ENCODE measurements around the gene SCAI. TPM values are rescaled to one million over a fixed set of nuclear protein-coding genes. Genes with fewer than 3 reads are reported as not detected.
"Not testable (repeated sequence)": the region's sequence is repeated elsewhere in the genome, so short reads cannot be mapped to it uniquely, and the experiment has no call there.

Gene SCAI
- total RNA-seq, 1 experiment from 2014 or later: 4.7 TPM

GRCh38 chr9:124968238-124968637 is 175.1 kb downstream of the SCAI start:
- TF ChIP-seq CTCF (IDR thresholded peaks at IDR 0.05) (no peak), POLR2AphosphoS5 (IDR thresholded peaks at IDR 0.05; ENCODE audit: low read depth, low read length) (no peak), REST (IDR thresholded peaks at IDR 0.05; ENCODE audit: insufficient read depth in 1 of 2, low read depth in 2 of 2, low read length in 1 of 2) (no peak), SIN3A (IDR thresholded peaks at IDR 0.05; ENCODE audit: borderline replicate concordance, insufficient read depth, low read depth, low read length) (no peak), TCF7L2 (IDR thresholded peaks at IDR 0.05; ENCODE audit: low read depth, low read length) (no peak)
- intact Hi-C loops (cut with micrococcal nuclease; ENCODE audit: unreplicated experiment): no loop called here
- no TSS peak for BruUV-seq (replicated peaks)
- in situ Hi-C loops (cut with HindIII; ENCODE audit: low pct_unique_long_range_greater_than_20kb, low sequenced_read_pairs): no loop called here
- CTCF ChIA-PET: no interaction called here
- no peak for ATAC-seq
- H3K36me3 ChIP-seq (ENCODE audit: control insufficient read depth, insufficient read depth, low read length): no peaks in the 10 kb centered on the region
- no peaks in the 10 kb centered on the region for H3K27me3 ChIP-seq (ENCODE audit: control insufficient read depth, insufficient read depth, low read length)
- POLR2A ChIA-PET: no interaction called here
- no peak overlapping the region for H3K4me3 ChIP-seq (ENCODE audit: low read depth in 2 of 2, low read length in 2 of 2)
- no peak overlapping the region for H3K27ac ChIP-seq (ENCODE audit: low read length)
- H3K4me1 ChIP-seq (ENCODE audit: control insufficient read depth, insufficient read depth, low read length): no peaks in the 10 kb centered on the region
- H3K9me3 ChIP-seq (ENCODE audit: control insufficient read depth, insufficient read depth, low read depth, low read length): no peaks in the 10 kb centered on the region
- no peak for DNase-seq (ENCODE audit: low read depth, low spot score)

- BruUV-seq (replicated peaks); H3K4me1 ChIP-seq (ENCODE audit: control insufficient read depth, insufficient read depth, low read length); H3K36me3 ChIP-seq (ENCODE audit: control insufficient read depth, insufficient read depth, low read length); H3K27ac ChIP-seq (ENCODE audit: low read length); DNase-seq (ENCODE audit: low read depth, low spot score); H3K27me3 ChIP-seq (ENCODE audit: control insufficient read depth, insufficient read depth, low read length); H3K9me3 ChIP-seq (ENCODE audit: control insufficient read depth, insufficient read depth, low read depth, low read length); in situ Hi-C loops (cut with HindIII; ENCODE audit: low pct_unique_long_range_greater_than_20kb, low sequenced_read_pairs); intact Hi-C loops (cut with micrococcal nuclease; ENCODE audit: unreplicated experiment); ATAC-seq; H3K4me3 ChIP-seq (ENCODE audit: low read depth in 2 of 2, low read length in 2 of 2): not testable (repeated sequence)
- CTCF ChIA-PET: interaction anchor here (0.6 kb wide), 1 partner anchor 295 kb away, joined by 3 read pairs; the partner anchor contains the start of gene GAPVD1
- POLR2A ChIA-PET: interaction anchor here (0.6 kb wide), 1 partner anchor 396 kb away, joined by 4 read pairs; no protein-coding TSS in a partner anchor
These were observed 177.4 kb downstream of the SCAI start for GRCh38 chr9:124965775-124966568.

- Histone ChIP-seq H3K36me3 (ENCODE audit: control insufficient read depth, insufficient read depth, low read length) (no peaks in the 10 kb centered on the region), H3K27me3 (ENCODE audit: control insufficient read depth, insufficient read depth, low read length) (no peaks in the 10 kb centered on the region), H3K4me1 (ENCODE audit: control insufficient read depth, insufficient read depth, low read length) (no peaks in the 10 kb centered on the region), H3K4me3 (ENCODE audit: low read depth in 2 of 2, low read length in 2 of 2) (no peak overlapping the region), H3K27ac (ENCODE audit: low read length) (no peak overlapping the region), H3K9me3 (ENCODE audit: control insufficient read depth, insufficient read depth, low read depth, low read length) (no peaks in the 10 kb centered on the region)
- intact Hi-C loops (cut with micrococcal nuclease; ENCODE audit: unreplicated experiment): no loop called here
- ChIA-PET POLR2A (no interaction called here), CTCF (interaction anchor here (0.7 kb wide), 1 partner anchor 12 kb away, joined by 4 read pairs; no protein-coding TSS in a partner anchor)
- DNase-seq (ENCODE audit: low read depth, low spot score) (no peak), ATAC-seq (no peak)
- BruUV-seq (replicated peaks): no TSS peak
- in situ Hi-C loops (cut with HindIII; ENCODE audit: low pct_unique_long_range_greater_than_20kb, low sequenced_read_pairs): no loop called here
- no peak for TF ChIP-seq POLR2AphosphoS5 (IDR thresholded peaks at IDR 0.05; ENCODE audit: low read depth, low read length)
- TF ChIP-seq CTCF (IDR thresholded peaks at IDR 0.05): no peak
- no peak for TF ChIP-seq SIN3A (IDR thresholded peaks at IDR 0.05; ENCODE audit: borderline replicate concordance, insufficient read depth, low read depth, low read length)
- no peak for TF ChIP-seq REST (IDR thresholded peaks at IDR 0.05; ENCODE audit: insufficient read depth in 1 of 2, low read depth in 2 of 2, low read length in 1 of 2)
- no peak for TF ChIP-seq TCF7L2 (IDR thresholded peaks at IDR 0.05; ENCODE audit: low read depth, low read length)
These were observed 178.7 kb downstream of the SCAI start for GRCh38 chr9:124964604-124965003.

Data from Panc1 (cell line).